Omental fat pad (tissue), 4 donors: ENCODE data around the gene PALMD. TPM values are rescaled to one million over a fixed set of nuclear protein-coding genes. Genes with fewer than 3 reads are reported as not detected.

Source experiments
- ATAC-seq: fragments of 150-250 bp; one replicate; pipeline ENCODE4 v1.9.1; 2016; ENCODE audit warnings: mild to moderate bottlenecking, moderate library complexity; ENCODE audit not compliant: low FRiP score
- DNase-seq: peaks from one replicate; pipeline ENCODE4 v3.0.0-alpha.2; 2019; ENCODE audit warnings: low spot score
- CTCF ChIP-seq, 3 donors: fragments of 450-650 bp; IDR thresholded peaks; one replicate each; pipeline ENCODE4 v1.5.1; 2016 to 2017; ENCODE audit warnings: antibody characterized with exemption in 3 of 3, mild to moderate bottlenecking in 3 of 3, moderate library complexity in 2 of 3
- total RNA-seq, 4 donors: library from RNA; depleted of rRNA; stranded (reverse); fragments of >200 nt; gene quantifications; one replicate each; pipeline ENCODE4 v1.1.0, GENCODE V29; 2016

PALMD gene
- total RNA-seq, 4 donors from 2014 or later = 86.2 to 235 (median 136) TPM

- DNase-seq (no peak), ATAC-seq (no peak)
- no peak for TF ChIP-seq CTCF (IDR thresholded peaks at IDR 0.05)
Observed at GRCh38 chr1:99647490-99647889, 1.6 kb downstream of the PALMD start.

- DNase-seq (no peak), ATAC-seq (peak; percentile 36)
- TF ChIP-seq CTCF (IDR thresholded peaks at IDR 0.05) = no peak
Observed at GRCh38 chr1:99648107-99648506, 2.2 kb downstream of the PALMD start.

GRCh38 chr1:99650030-99650429 is 4.1 kb downstream of the PALMD start:
- TF ChIP-seq CTCF (IDR thresholded peaks at IDR 0.05) = no peak
- ATAC-seq (no peak), DNase-seq (no peak)

GRCh38 chr1:99650773-99651437 is 5.0 kb downstream of the PALMD start:
- no peak for DNase-seq
- ATAC-seq = no peak
- no peak for TF ChIP-seq CTCF (IDR thresholded peaks at IDR 0.05)

GRCh38 chr1:99652881-99653281 is 7.0 kb downstream of the PALMD start:
- DNase-seq (no peak), ATAC-seq (no peak)
- no peak for TF ChIP-seq CTCF (IDR thresholded peaks at IDR 0.05)

- ATAC-seq (no peak), DNase-seq (no peak)
Observed at GRCh38 chr1:99655376-99655775, 9.5 kb downstream of the PALMD start.

More at GRCh38 chr1:99655376-99655775, 9.5 kb downstream of the PALMD start:
- TF ChIP-seq CTCF (IDR thresholded peaks at IDR 0.05) = no peak
